HG03457 (cell line): ENCODE data around the gene PRPS1.
A peak's percentile ranks its signal among the peaks of the same experiment; 100 is the strongest.
"Not testable (repeated sequence)": the region's sequence is repeated elsewhere in the genome, so short reads cannot be mapped to it uniquely, and the experiment has no call there.

ENCODE experiments used
- ATAC-seq: cut with Tn5 transposase; IDR thresholded peaks from one replicate; pipeline ENCODE4 v1.9.1; 2021; ENCODE audit warnings: moderate number of reproducible peaks; ENCODE audit not compliant: unreplicated experiment

The PRPS1 gene

DNA sequence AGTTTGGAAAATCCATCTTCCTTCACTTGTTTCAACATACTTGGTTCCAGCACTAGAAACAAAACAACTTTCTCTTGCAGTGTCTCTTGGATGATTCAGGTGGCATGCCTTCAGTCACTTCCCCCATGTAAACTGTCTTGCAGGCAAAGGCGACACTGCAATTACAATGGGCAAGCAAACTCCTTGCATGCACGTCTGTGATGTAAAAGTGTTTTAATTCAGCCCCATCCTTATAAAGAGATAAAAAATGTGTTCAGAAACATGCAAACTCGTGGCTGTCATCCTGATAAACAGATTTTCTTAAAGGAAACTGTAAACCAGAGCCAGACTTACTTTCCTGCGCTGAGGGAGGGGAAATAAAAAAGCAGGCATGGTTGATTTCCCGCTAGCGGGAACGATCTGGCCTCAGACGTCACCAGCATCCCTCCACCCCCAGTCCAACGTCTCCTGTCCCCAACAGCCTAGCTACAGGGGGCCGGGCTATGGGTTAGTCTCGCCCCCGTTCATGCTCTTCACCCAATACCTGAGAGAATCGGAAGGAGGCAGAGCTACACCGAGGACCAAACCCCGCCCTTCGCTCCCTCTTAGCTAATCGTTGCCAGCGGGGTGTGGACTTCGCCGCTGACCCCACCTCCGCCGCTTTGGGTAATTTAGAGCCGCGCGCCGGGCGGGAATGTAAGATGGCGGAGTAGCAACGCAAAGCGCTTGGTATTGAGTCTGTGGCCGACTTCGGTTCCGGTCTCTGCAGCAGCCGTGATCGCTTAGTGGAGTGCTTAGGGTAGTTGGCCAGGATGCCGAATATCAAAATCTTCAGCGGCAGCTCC is at the start of gene PRPS1:
PRPS1 (plus strand) TSS at position 673 of the 824 bp plus-strand sequence; CDS start at position 792, 119 bp downstream.
- peak; percentile 100 for ATAC-seq

DNA sequence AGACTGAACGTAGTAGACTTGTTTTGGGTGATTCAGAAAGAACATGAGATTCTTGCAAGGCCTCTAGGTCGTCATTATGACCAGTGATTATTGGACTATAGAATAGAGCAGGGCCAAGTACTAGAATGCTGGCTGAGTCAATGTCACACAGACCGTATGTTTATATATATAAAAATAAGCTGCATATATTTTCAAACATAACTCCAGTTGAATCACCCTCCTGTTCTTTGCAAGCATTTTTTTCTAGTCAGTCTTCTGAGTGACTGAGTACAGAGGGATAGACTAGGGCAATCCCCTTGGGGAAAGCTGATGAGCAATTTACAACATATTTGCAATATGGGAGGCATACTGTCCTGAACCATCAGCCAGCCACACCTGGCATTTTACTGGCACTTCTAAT is 48.4 kb upstream of the PRPS1 start:
- ATAC-seq = no peak

GRCh38 chrX:107581923-107582322 is 46.4 kb upstream of the PRPS1 start:
- no peak for ATAC-seq

- no peak for ATAC-seq
Observed at GRCh38 chrX:107589243-107589642, 39.1 kb upstream of the PRPS1 start.

DNA sequence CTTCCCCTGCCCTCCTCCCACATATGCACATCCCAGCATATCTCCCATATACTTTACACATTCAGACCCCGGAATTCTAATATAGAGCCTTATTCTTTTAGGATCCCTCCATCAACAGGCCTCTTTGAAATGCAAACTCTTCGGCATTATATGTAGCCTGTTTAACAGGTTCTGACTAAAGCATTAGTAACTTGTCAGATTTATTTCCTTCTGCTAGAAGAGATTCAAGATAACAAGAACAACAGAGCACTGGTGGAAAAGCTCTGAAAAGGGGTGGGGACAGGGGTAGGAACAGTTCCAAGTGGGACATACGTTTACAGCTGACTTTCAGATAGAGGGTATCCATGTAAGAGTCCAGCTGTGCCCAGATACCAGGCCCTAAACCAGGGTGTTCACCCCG is 31.7 kb upstream of the PRPS1 start:
- ATAC-seq = no peak

- ATAC-seq = no peak
Observed at GRCh38 chrX:107597264-107597663, 31.0 kb upstream of the PRPS1 start.

DNA sequence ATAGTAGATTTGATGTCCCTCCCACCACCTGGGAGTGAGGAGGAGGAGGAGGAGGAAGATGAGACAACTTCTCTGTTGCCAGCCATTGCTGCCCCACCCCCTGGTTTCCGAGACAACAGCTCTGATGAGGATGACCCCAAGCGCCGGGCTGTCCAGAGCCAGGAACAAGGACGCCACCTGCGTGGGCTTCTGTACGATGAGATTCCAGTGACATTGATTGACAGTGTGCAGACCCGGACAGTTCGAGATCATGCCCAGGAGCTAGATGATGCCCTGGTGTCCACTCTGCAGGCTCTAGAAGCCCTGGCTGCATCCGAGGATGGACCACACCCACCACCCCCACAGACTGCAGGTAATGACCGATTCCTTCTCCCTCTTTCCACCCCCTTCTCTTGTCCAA is 30.5 kb upstream of the PRPS1 start:
- ATAC-seq = no peak

DNA sequence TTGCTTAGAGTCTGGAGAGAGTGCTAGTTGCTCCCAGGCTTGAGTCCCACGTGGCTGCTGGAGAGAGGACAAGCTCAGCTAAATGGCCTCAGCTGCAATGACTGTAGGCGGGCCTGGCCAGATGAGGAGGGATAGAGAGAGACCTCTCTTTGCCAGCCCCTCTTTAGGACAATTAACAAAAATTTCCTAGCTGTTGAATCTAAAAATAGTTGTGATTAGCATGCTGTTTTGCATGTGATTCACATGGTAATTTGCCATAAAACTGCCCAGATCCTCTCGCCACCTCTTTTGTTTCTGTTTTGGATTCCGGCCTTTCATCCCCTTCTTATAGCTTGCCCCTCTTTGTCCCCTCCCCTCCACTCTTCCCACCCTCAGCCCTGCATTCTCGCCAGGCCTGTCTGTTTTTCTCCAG is 28.9 kb upstream of the PRPS1 start:
- no peak for ATAC-seq

GRCh38 chrX:107600366-107600765 is 27.9 kb upstream of the PRPS1 start:
- ATAC-seq = no peak

- no peak for ATAC-seq
Observed at GRCh38 chrX:107601326-107601725, 27.0 kb upstream of the PRPS1 start.

DNA sequence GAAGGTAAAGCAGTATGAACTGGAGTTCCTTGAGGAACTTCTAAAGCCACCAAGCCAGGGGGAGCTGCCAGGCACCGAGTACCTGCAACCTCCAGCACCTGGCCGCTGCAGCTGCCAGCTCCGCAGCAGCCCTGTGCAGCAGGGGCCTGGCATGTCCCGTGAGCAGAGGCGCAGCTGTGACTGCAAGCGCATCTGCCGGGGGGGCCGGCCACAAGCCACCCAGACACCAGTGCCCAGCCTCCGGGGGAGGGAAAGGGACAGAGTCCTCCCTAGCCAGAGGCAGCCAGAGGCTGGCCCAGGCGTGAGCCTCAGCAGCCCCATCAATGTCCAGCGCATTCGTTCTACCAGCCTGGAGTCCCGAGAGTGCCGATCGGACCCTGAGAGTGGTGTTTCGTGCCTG is 26.6 kb upstream of the PRPS1 start:
- no peak for ATAC-seq

DNA sequence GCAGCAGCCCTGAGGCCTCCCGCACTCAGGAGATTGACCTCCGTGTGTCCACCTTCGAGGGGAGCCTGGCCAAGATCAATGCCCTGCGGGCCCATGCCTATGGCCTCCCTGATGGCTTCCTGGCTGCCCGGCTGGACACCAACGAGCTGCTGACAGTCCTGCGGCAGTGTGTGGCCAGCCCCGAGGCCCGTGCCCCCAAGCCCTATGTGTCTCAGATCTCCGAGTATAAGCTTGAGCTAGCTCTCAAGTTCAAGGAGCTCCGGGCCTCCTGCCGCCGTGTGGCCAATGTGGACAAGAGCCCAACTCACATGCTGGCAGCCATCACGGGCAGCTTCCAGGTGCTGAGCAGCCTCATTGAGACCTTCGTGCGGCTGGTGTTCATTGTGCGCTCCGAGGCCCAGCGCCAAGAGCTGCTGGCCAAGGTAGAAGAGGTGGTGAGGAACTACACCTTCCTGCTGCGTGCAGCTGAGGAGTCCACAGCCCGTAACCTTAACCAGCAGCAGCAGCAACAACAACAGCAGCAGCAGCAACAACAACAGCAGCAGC is 25.5 kb upstream of the PRPS1 start:
- no peak for ATAC-seq

DNA sequence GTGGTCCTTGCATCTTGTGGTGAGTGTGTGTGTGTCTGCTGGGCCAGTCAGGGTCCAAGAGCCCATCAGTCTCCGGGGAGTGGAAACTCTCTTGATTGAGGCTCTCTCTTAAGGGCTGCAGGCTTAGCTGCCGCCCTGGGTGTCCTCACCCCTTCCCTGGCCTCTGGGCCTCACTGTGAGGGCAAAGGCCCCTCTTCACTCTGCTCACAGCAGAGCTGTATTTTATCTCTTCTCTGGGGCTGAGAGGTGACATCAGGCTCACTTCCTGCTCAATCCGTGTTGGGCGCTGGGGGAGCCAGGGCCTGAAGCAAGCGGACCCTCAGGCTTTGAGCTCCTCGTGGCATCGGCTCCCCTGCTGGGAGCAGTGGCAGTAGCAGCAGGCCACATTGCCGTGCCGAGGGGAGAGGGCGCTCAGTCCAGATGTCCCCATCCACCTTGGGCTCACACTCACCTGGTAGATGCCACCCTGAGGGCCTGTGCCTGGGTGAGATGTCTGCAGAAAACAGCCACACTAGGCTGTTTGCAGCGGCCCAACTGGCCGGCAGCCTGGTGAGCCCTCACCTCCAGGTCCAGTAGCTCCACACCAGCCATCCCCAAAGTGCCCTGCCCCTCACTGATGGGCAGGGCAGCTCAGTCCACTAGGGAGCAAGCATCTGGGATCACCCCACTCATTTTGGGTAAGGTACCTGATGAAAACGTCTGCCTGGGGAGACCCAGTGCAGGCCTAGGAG is 24.7 kb upstream of the PRPS1 start:
- ATAC-seq = no peak

DNA sequence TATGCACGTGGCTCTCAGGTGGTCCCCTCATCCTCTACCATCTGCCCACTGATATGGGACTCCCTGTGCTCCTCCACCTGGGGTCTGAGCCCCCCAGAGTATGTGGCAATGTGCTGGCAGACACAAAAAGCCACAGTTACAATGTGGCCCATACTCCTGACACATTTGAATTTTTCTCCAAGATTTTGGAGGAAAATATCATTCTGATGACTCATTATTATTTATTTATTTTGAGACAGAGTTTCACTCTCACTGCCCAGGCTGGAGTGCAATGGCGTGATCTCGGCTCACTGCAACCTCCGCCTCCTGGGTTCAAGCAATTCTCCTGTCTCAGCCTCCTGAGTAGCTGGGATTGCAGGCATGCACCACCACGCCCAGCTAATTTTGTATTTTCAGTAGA is 19.2 kb upstream of the PRPS1 start:
- ATAC-seq = not testable (repeated sequence)

DNA sequence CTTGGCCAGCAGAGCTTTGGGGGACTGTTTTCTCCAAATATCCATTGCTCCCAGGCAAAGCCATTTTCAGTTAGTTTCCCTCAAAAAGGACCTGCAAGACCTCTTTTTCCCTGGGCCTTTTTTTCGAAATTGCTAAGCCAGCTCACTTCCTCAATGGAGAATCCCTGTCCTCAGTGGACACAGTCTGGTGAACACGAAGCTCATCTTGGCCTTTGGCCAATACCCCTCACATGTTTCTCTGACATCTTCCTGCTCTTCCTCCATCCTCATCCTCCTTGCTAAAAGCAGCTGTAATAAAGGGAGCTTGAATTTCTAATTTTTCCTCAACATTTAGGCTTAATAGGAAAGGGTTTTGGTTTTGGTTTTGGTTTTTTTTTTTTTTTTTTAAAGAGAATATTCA is 17.6 kb upstream of the PRPS1 start:
- ATAC-seq = no peak

DNA sequence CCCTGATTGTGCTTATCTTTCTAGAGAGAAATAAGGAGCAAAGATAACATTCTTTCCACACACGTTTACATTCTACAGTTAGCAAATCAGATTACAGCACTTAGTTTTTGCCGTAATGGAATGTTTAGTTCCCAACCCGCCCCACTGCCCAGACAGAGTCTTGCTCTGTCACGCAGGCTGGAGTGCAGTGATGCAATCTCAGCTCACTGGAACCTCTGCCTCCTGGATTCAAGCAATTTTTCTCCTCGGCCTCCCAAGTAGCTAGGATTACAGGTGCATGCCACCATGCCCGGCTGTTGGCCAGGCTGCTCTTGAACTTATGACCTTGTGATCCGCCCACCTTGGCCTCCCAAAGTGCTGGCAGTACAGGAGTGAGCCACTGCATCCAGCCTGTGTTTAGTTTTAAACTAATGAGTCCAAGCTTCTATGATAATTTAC is 8.4 kb upstream of the PRPS1 start:
- ATAC-seq = no peak

DNA sequence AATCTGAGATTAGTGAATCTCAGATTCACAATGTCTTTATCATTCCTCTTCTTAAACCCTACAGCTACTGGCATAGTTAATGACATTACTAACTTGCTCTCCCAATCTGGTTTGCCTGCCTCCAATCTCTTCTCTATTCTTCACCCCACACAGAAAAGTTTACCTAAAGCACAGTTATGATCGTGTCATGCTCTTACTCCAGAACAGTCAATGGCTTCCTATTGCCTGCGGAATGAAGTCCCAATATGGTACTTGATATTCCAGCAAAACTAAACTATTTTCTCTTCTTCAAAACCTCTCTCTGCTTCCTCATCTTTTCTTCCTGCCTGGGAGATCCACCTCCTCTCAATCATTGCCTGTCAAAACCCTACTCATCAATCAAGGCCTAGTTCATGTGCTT is 3.4 kb upstream of the PRPS1 start:
- no peak for ATAC-seq

GRCh38 chrX:107625739-107626138 is 2.6 kb upstream of the PRPS1 start:
- ATAC-seq = no peak

DNA sequence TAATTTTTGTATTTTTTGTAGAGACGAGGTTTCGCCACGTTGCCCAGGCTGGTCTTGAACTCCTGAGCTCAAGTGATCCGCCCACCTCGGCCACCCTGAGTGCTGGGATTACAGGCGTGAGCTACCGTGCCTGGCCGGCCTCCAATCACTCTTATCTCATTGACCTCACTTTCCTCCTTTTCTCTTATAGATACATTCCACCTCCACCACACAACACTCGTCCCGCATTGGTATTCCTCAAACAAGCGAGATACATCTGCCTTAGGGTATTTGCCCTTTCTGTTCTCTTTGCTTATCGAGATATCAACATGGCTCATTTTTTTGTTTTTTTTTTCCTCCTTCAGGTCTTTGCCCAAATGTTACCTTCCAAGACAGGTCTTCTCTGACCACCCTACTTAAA is 1.8 kb upstream of the PRPS1 start:
- ATAC-seq = no peak

DNA sequence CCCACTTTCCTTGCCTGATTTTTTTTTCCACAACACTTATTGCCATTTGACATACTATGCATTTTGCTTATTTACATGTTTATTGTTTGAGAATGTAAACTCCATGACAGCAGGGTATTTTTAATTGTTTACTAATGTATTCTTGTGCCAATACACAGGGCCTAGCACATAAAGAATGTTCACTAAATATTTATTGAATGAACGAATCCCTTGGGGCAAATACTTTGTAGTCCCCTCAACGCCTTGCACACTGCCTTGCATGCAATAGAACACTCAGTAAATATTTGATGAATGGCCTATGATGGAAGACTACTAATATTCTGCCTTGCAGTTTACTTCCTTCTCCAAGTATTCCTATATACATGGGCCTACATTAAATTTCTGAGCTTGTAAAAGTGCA is 1.4 kb upstream of the PRPS1 start:
- no peak for ATAC-seq

DNA sequence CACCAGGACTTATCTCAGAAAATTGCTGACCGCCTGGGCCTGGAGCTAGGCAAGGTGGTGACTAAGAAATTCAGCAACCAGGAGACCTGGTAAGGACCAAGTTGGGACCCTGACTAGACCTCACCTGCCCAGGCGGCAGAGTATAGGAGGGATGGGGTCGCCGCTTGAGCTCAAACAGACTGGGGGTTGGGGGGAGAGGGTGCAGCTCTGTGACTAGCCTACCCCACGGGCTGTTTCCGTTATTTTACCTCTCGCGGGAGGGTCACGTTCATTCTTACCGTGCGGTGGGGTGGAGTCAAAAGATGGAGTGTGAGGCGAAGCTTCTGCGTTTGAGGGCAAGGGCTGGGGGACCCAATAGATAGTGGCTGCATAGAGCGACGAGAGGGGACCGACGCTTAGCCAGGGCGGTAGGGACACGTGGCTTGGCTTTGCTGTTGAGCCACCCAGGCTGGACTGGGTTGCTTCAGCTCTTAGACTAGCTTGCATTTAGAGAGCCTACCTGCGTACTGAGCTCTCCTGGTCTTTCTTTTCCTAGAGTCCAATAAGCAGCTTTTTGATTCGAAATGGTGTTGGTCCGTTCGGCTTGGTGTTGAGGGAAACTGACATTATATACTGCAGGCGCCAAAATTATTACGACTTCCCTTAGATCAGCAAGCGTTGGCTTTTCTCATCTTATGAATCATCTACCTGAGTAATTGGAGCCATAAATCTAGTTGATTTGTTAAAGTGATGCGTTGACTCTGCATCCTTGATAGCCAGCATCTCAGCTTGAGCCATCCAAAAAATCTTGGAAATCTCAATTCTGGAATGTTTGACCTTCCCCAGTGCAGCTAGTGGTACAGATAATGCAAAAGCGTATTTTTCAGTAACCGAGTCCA is 591 bp downstream of the PRPS1 start:
- no peak for ATAC-seq
